ENCODE measurements around the gene SDSL. TPM values are rescaled to one million over a fixed set of nuclear protein-coding genes. Genes with fewer than 3 reads are reported as not detected.

The SDSL gene
- total and polyA plus RNA-seq, 7 donors: 0.82 to 33.0 (median 1.9) TPM

GRCh38 chr12:113416091-113416754, 6.0 kb upstream of the SDSL start:
- Histone ChIP-seq H3K9me3 (no peaks in the 10 kb centered on the region), H3K36me3 (no peaks in the 10 kb centered on the region), H3K27ac (peak overlapping the region in 1 of 4 donors; percentile 25), H3K27me3 (peaks cover 0 to 8% (median 0%) of the 10 kb centered on the region in 3 donors), H3K4me3 (no peak overlapping the region), H3K4me1 (no peaks in the 10 kb centered on the region)
- intact Hi-C loops (cut with DNase I): no loop called here
- 50 to 61% methylated on average over 6 of the region's 6 CpGs for whole genome bisulfite sequencing, 2 donors
- TF ChIP-seq CTCF (IDR thresholded peaks at IDR 0.05) (no peak), POLR2AphosphoS5 (IDR thresholded peaks at IDR 0.05) (no peak), EP300 (IDR thresholded peaks at IDR 0.05) (no peak), POLR2A (IDR thresholded peaks at IDR 0.05) (no peak)
- DNase-seq: no peak

GRCh38 chr12:113418213-113418879, 3.8 kb upstream of the SDSL start:
- H3K4me1 ChIP-seq: peaks cover 0 to 15% (median 8%) of the 10 kb centered on the region in 4 donors
- TF ChIP-seq POLR2AphosphoS5 (IDR thresholded peaks at IDR 0.05) (peak in 1 of 4 donors; percentile 22), POLR2A (IDR thresholded peaks at IDR 0.05) (no peak), EP300 (IDR thresholded peaks at IDR 0.05) (peak in 2 of 4 donors; percentile 21 to 64), CTCF (IDR thresholded peaks at IDR 0.05) (no peak)
- DNase-seq: peak; percentile 73
- peaks cover 0 to 5% (median 0%) of the 10 kb centered on the region in 3 donors for H3K27me3 ChIP-seq
- 25 to 63% methylated on average over 13 of the region's 13 CpGs for WGBS, 2 donors
- H3K9me3 ChIP-seq: no peaks in the 10 kb centered on the region
- no peak overlapping the region for H3K27ac ChIP-seq
- no peak overlapping the region for H3K4me3 ChIP-seq
- H3K36me3 ChIP-seq: no peaks in the 10 kb centered on the region
- intact Hi-C loops (cut with DNase I): no loop called here

GRCh38 chr12:113420996-113421595, 1.1 kb upstream of the SDSL start:
- TF ChIP-seq CTCF (IDR thresholded peaks at IDR 0.05): no peak
- TF ChIP-seq EP300 (IDR thresholded peaks at IDR 0.05): no peak
- no peak for TF ChIP-seq POLR2AphosphoS5 (IDR thresholded peaks at IDR 0.05)
- TF ChIP-seq POLR2A (IDR thresholded peaks at IDR 0.05): no peak
- Histone ChIP-seq H3K9me3 (no peaks in the 10 kb centered on the region), H3K36me3 (no peaks in the 10 kb centered on the region), H3K4me3 (no peak overlapping the region), H3K27ac (no peak overlapping the region), H3K27me3 (peaks cover 0 to 14% (median 0%) of the 10 kb centered on the region in 3 donors), H3K4me1 (peaks cover 0 to 15% (median 8%) of the 10 kb centered on the region in 4 donors)
- no peak for DNase-seq
- WGBS, 2 donors: 50 to 68% methylated on average over 2 of the region's 2 CpGs
- intact Hi-C loops (cut with DNase I): loop anchor here (10.0 kb wide), 1 partner anchor 226 kb away; no protein-coding TSS in a partner anchor

- Histone ChIP-seq H3K27me3 (peaks cover 0 to 15% (median 0%) of the 10 kb centered on the region in 3 donors), H3K36me3 (no peaks in the 10 kb centered on the region), H3K9me3 (no peaks in the 10 kb centered on the region), H3K27ac (peak overlapping the region in 3 of 4 donors; percentile 35 to 68 (median 46)), H3K4me3 (peak overlapping the region in 3 of 4 donors; percentile 37 to 51 (median 49)), H3K4me1 (peaks cover 0 to 15% (median 8%) of the 10 kb centered on the region in 4 donors)
- 78 to 88% methylated on average over 6 of the region's 6 CpGs for WGBS, 2 donors
- TF ChIP-seq POLR2AphosphoS5 (IDR thresholded peaks at IDR 0.05): no peak
- TF ChIP-seq POLR2A (IDR thresholded peaks at IDR 0.05): no peak
- TF ChIP-seq EP300 (IDR thresholded peaks at IDR 0.05): no peak
- TF ChIP-seq CTCF (IDR thresholded peaks at IDR 0.05): no peak
- no peak for DNase-seq
- intact Hi-C loops (cut with DNase I): loop anchor here (10.0 kb wide), 1 partner anchor 228 kb away; no protein-coding TSS in a partner anchor
These were observed 898 bp downstream of the SDSL start for GRCh38 chr12:113422886-113423669.

All from sigmoid colon (tissue), 7 donors.